Fibroblast of mammary gland (primary cell): Measurements from ENCODE around the gene MSI2.

Source experiments
- DNase-seq: peaks from one replicate; pipeline ENCODE4 v3.0.0-alpha.2; 2010; ENCODE audit warnings: low read depth
- H3K4me3 ChIP-seq: 2 replicates; pipeline ENCODE4 v1.5.1; 2011; ENCODE audit warnings: low read depth, mild to moderate bottlenecking, low read length, moderate library complexity; ENCODE audit not compliant: control insufficient read depth
- CTCF ChIP-seq: conservative IDR thresholded peaks from 2 replicates; pipeline ENCODE4 v1.5.1; 2011; ENCODE audit warnings: low read depth, low read length, inconsistent platforms; ENCODE audit not compliant: control insufficient read depth, insufficient read depth

MSI2 gene

DNA sequence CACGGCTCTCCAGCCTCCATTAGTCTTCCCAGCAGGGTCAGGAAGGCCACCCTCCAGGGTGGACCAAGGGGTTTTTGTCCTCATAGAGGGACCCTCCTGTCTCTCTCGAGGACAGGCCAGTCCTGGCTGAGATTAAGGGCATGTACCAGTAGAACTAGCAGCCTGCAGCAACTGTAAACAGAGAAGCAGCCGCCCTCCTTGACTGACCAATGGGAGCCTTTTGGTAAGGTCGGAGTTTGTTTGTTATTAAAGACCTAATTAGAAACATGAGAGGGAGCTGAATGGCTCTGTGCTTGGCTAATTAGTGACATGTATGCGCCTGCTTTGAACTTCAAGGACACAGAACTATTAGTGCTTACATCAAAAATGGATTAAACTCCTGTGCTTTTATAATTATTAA is 408.8 kb downstream of the MSI2 start:
- no peak for DNase-seq

GRCh38 chr17:57665696-57666095 is 409.4 kb downstream of the MSI2 start:
- DNase-seq = no peak
- no peak overlapping the region for H3K4me3 ChIP-seq
- no peak for TF ChIP-seq CTCF

More for the DNA sequence above, 408.8 kb downstream of the MSI2 start:
- no peak overlapping the region for H3K4me3 ChIP-seq
- no peak for TF ChIP-seq CTCF

DNA sequence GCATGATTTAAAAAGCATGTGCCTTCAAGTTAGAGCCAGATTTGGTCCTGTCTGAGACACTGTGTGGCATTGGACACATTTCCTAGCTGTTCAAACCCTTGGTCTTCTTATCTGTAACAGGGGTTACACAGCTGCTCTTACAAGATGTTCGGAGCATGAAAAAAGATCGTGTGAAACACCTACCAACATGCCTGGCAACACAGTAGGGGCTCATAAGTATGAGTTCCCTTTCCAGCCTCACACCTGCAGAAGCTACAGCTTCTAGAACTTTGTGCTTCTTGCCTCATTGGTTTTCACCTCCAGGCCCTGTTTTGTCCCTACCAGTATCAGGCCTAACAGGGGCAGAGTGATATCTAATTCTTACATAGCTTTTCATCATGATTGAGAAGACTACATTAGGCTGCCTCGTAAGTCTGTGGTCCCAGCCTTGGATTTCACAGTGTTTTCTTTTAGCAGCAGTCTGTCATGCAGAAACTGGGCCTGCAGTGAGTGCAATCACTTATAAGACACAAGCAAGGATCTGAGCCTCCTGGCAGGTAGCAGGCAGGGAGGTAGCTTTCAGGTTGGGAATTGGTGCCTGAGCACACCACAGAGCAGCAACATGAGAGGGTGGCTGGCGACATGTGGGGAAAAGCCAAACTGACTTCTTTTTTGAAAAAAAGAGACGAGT is 410.0 kb downstream of the MSI2 start:
- no peak for DNase-seq
- TF ChIP-seq CTCF = no peak
- H3K4me3 ChIP-seq = no peak overlapping the region

DNA sequence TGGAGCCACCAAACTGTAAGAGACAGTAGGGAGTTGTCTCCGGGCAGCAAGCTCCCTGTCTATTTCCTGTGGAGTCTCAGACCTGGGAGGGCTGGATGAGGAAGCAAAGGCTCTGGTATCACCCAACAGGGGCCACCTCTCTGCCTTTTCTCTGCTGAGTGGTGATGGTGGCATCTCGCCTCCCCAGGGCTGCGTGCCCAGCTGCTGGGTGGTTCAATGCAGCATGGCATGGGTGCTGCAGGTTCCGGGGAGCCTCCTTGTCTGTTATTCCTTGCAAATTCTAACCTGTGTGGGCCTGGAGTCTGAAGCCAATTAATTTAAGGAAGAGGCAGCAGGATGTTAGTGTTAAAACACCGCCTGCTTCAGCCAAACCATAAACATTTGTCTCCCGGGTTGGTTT is 410.6 kb downstream of the MSI2 start:
- DNase-seq = no peak
- no peak overlapping the region for H3K4me3 ChIP-seq
- no peak for TF ChIP-seq CTCF

GRCh38 chr17:57667461-57667923 is 411.2 kb downstream of the MSI2 start:
- no peak overlapping the region for H3K4me3 ChIP-seq
- no peak for DNase-seq
- TF ChIP-seq CTCF = no peak

- TF ChIP-seq CTCF = no peak
- no peak overlapping the region for H3K4me3 ChIP-seq
- no peak for DNase-seq
Measured at GRCh38 chr17:57668332-57668731, 412.0 kb downstream of the MSI2 start.
